WI38 (cell line): Measurements from ENCODE around the gene FHDC1.

Experiments used
- H3K4me3 ChIP-seq: 2 replicates; pipeline ENCODE4 v1.5.1; 2011; ENCODE audit warnings: low read depth, mild to moderate bottlenecking, control low read depth, low read length
- TF ChIP-seq, protein P1 (sequence below): IDR thresholded peaks from 2 replicates; pipeline ENCODE4 v1.5.1; 2012; ENCODE audit warnings: low read depth, mild to moderate bottlenecking, control low read depth, low read length

FHDC1 gene

DNA sequence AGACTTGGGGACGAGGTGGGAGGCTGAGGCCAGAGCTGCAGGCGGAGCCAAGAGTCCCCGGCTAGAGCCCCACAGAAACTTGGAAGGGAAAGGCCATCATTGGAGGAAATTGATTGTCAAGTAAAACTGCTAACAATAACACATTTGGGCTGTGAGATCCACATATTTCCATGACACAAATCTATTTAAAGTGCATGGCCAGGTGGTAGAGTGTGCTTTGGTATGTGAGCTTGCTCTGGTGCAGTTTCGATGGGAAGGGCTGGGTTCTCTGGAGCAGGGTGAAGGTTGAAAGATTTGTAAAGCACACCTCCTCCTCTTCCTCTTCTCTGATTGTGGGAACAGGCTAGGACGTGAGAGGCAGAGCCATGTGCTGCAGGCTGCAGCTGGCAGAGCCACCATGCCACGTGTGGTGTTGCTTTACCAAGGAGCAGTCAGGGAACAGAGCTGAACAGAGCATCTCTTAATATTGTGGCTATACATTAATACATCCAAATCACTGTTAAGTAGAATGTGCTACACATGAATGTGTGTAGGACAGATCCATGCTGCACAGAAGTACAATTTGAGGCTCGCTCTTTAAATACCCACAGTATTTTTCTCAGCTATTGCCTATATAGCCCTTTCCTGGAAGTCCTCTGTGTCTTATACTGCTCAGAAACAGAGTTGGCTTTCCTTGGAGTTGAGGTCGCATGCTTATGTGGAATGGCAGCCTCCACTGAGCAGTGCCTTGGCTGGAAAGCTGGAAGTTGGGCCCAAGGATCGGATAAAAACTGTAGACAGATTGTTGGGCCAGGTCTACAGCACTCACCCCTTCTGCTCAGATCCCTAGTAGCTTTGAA, 37.7 kb downstream of the FHDC1 start:
- no peak overlapping the region for H3K4me3 ChIP-seq
- TF ChIP-seq, protein P1, sequence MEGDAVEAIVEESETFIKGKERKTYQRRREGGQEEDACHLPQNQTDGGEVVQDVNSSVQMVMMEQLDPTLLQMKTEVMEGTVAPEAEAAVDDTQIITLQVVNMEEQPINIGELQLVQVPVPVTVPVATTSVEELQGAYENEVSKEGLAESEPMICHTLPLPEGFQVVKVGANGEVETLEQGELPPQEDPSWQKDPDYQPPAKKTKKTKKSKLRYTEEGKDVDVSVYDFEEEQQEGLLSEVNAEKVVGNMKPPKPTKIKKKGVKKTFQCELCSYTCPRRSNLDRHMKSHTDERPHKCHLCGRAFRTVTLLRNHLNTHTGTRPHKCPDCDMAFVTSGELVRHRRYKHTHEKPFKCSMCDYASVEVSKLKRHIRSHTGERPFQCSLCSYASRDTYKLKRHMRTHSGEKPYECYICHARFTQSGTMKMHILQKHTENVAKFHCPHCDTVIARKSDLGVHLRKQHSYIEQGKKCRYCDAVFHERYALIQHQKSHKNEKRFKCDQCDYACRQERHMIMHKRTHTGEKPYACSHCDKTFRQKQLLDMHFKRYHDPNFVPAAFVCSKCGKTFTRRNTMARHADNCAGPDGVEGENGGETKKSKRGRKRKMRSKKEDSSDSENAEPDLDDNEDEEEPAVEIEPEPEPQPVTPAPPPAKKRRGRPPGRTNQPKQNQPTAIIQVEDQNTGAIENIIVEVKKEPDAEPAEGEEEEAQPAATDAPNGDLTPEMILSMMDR, result no peak

DNA sequence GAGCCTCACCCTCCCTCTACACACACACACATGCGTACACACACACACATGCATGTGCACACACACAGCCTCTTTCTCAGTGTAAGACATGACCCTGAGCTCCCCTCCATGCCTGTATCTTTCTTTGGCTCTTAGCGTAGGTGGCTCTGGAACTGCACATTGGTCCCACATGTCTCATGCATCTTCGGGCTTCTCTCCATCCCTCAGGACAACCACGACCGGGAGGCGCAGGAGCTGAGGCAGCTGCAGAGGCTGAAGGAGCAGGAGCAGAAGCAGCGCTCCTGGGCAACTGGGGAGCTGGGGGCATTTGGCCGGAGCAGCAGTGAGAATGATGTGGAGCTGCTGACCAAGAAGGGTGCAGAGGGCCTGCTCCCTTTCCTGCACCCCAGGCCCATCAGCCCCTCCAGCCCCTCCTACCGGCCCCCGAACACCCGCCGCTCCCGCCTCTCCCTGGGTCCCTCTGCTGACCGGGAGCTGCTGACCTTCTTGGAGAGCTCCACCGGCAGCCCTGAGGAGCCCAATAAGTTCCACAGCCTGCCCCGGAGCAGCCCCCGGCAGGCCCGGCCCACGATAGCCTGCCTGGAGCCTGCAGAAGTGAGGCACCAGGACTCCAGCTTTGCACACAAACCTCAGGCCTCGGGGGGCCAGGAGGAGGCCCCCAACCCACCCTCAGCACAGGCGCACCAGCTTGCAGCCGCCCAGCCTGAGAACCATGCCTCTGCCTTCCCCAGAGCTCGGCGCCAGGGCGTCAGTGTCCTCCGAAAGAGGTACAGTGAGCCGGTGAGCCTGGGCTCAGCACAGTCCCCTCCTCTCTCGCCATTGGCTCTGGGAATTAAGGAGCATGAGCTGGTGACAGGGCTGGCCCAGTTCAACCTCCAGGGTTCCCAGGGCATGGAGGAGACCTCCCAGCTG, 38.6 kb downstream of the FHDC1 start:
- no peak overlapping the region for H3K4me3 ChIP-seq
- TF ChIP-seq, protein P1, result no peak

DNA sequence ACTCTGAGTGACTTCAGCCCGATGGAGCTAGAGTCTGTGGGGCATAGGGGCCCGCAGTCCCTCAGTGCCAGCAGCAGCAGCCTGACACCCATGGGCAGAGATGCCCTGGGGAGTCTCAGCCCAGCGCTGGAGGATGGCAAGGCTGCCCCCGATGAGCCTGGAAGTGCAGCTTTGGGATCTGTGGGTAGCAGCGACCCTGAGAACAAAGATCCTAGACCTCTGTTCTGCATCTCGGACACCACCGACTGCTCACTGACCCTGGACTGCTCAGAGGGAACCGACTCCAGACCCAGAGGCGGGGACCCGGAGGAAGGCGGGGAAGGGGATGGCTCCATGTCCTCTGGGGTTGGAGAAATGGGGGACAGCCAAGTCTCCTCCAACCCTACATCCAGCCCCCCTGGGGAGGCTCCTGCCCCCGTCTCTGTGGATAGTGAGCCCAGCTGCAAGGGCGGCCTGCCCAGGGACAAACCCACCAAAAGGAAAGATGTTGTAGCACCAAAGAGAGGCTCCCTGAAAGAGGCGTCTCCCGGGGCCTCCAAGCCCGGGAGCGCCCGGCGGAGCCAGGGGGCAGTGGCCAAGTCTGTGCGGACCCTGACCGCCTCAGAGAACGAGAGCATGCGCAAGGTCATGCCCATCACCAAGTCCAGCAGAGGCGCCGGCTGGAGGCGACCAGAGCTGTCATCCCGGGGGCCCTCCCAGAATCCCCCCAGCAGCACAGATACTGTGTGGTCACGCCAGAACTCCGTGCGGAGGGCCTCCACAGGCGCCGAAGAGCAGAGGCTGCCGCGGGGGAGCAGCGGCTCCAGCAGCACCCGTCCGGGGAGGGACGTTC, 39.5 kb downstream of the FHDC1 start:
- TF ChIP-seq, protein P1, result no peak

DNA sequence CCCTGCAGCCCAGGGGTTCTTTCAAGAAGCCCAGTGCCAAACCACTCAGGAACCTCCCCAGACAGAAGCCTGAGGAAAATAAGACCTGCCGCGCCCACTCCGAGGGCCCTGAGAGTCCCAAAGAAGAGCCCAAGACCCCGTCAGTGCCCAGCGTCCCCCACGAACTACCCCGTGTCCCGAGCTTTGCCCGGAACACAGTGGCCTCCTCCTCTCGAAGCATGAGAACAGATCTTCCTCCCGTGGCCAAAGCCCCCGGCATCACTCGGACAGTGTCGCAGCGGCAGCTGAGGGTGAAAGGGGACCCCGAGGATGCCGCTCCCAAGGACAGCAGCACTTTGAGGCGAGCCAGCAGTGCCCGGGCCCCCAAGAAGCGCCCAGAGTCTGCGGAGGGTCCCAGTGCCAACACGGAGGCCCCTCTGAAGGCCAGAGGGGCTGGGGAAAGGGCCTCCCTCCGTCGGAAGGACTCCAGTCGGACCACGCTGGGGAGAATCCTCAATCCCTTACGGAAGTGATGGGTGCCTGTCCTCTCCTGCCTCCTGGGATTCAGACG, 40.2 kb downstream of the FHDC1 start:
- H3K4me3 ChIP-seq, result no peak overlapping the region
- TF ChIP-seq, protein P1, result no peak

More for the DNA sequence above, 39.5 kb downstream of the FHDC1 start:
- no peak overlapping the region for H3K4me3 ChIP-seq

DNA sequence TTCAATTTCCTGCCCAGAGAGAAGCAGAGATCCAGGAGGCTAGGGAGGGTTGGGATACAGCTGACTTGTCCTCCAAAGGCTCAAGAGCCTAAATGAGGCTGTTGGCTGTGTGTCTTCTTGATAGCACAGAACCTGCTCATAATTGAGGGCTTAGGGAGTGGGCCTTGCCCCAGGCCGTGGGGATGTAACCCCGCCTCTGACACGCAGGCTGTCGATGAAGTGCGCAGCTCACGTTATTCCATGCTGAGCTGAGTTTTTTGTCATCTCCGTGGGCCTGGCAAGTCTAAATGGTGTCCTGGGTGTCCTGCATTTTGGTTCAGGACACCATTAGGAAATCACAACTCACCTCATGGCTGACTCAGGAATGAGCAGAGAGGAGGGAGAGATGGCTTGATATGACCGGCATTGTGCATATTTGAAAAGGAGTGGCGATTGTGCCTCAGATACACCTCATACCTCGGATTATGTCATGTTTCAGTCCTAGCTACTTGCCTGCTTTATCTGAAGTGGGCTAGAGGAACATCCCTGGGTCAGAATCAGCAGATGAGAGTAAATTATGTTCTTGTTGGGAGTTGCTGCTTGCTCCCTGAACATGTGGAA, 43.7 kb downstream of the FHDC1 start:
- H3K4me3 ChIP-seq, result no peak overlapping the region
- TF ChIP-seq, protein P1, result no peak

DNA sequence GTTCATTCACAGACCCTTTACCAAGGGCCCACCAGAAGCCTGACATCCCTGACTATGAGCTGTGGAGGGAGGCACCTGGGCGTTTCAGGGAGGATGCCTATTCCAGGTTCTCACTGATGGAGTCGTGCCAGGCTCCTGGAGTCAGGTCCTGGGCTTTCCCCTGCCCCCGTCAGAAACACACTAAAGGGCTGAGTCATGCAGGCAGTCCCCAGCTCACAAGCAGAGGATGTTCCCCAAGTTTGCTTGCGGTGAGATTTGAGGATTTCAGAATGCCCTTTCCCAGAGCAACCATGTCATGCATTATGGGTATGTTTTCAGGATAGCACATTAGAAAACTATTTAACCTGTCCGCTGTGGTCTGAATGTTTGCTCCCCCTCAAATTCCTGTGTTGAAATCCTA, 45.2 kb downstream of the FHDC1 start:
- H3K4me3 ChIP-seq, result no peak overlapping the region
- TF ChIP-seq, protein P1, result no peak
